Panc1 (cell line): ENCODE measurements around the gene SLC6A13. TPM values are rescaled to one million over a fixed set of nuclear protein-coding genes. Genes with fewer than 3 reads are reported as not detected.

Experiments
- ATAC-seq: fragments of 200-7000 bp; cut with Tn5 transposase; 2 replicates; pipeline ENCODE4 v1.9.1; 2020; ENCODE audit warnings: mild to moderate bottlenecking, moderate library complexity
- BruUV-seq: library from RNA; stranded (reverse); fragments of 400-500 nt; replicated peaks from 2 replicates; lab custom pipeline; 2021; lab: Mats Ljungman, UMichigan
- CTCF ChIA-PET: fragments of 300-600 bp; sonication (Branson Sonifier 250); formaldehyde crosslinking; loops from one replicate; lab custom pipeline; 2022; ENCODE audit warnings: antibody characterized with exemption; lab: Charles Lee
- POLR2A ChIA-PET: fragments of 300-600 bp; sonication (Branson Sonifier 250); formaldehyde crosslinking; loops from one replicate; lab custom pipeline; 2022; ENCODE audit warnings: antibody characterized with exemption; lab: Charles Lee
- DNase-seq: peaks from one replicate; pipeline ENCODE4 v3.0.0-alpha.2; 2010; ENCODE audit warnings: low read depth, low spot score
- H3K27ac ChIP-seq: 2 replicates; pipeline ENCODE4 v1.5.1; 2011; ENCODE audit warnings: mild to moderate bottlenecking, low read length, inconsistent platforms
- H3K27me3 ChIP-seq: fragments of 200-500 bp; sonication (Bioruptor generic); 2 replicates; pipeline ENCODE4 v1.6.0; 2014; ENCODE audit warnings: low read length, inconsistent platforms; ENCODE audit not compliant: control insufficient read depth, insufficient read depth
- H3K36me3 ChIP-seq: fragments of 200-500 bp; sonication (Bioruptor generic); 2 replicates; pipeline ENCODE4 v1.5.1; 2014; ENCODE audit warnings: inconsistent platforms, mild to moderate bottlenecking, low read length, moderate library complexity; ENCODE audit not compliant: control insufficient read depth, insufficient read depth
- H3K4me1 ChIP-seq: 2 replicates; pipeline ENCODE4 v1.5.1; 2011; ENCODE audit warnings: inconsistent platforms, mild to moderate bottlenecking, low read length, moderate library complexity; ENCODE audit not compliant: control insufficient read depth, insufficient read depth
- H3K4me3 ChIP-seq, 2 experiments: 2 replicates each; pipeline ENCODE4 v1.5.1; 2011 to 2012; ENCODE audit warnings: low read depth in 2 of 2, low read length in 2 of 2, mild to moderate bottlenecking in 2 of 2, inconsistent platforms in 1 of 2, moderate library complexity in 1 of 2
- H3K9me3 ChIP-seq: fragments of 200-500 bp; sonication (Bioruptor generic); 2 replicates; pipeline ENCODE4 v1.5.1; 2014; ENCODE audit warnings: low read depth, mild to moderate bottlenecking, inconsistent platforms, low read length, moderate library complexity; ENCODE audit not compliant: control insufficient read depth, insufficient read depth
- CTCF ChIP-seq: fragments of 450-650 bp; IDR thresholded peaks from 2 replicates; pipeline ENCODE4 v1.5.1; 2017; ENCODE audit warnings: mild to moderate bottlenecking
- POLR2AphosphoS5 ChIP-seq: IDR thresholded peaks from 2 replicates; pipeline ENCODE4 v1.6.1; 2012; ENCODE audit warnings: mild to moderate bottlenecking, low read depth, low read length, moderate library complexity
- REST ChIP-seq, 2 experiments: IDR thresholded peaks; 2 replicates each; pipeline ENCODE4 v1.6.1; 2011 to 2012; ENCODE audit warnings: low read depth in 2 of 2, control low read depth in 1 of 2, low read length in 1 of 2, mild to moderate bottlenecking in 1 of 2, moderate library complexity in 1 of 2; ENCODE audit not compliant: insufficient read depth in 1 of 2
- SIN3A ChIP-seq: IDR thresholded peaks from 2 replicates; pipeline ENCODE4 v1.6.1; 2012; ENCODE audit warnings: low read depth, mild to moderate bottlenecking, low read length, moderate library complexity, borderline replicate concordance; ENCODE audit not compliant: insufficient read depth
- TCF7L2 ChIP-seq: IDR thresholded peaks from 2 replicates; pipeline ENCODE4 v1.6.1; 2011; ENCODE audit warnings: mild to moderate bottlenecking, low read depth, low read length, inconsistent platforms
- in situ Hi-C: cut with HindIII; loops from 2 replicates; pipeline ENCODE4 v1.10.0; 2016; ENCODE audit warnings: low sequenced_read_pairs, low pct_unique_long_range_greater_than_20kb
- intact Hi-C: fragments of 100-400 bp; cut with micrococcal nuclease; formaldehyde crosslinking; loops from one replicate; pipeline ENCODE4 v1.10.0; 2022; ENCODE audit not compliant: unreplicated experiment
- total RNA-seq: library from RNA; stranded (reverse); gene quantifications from one replicate; pipeline ENCODE4 v1.2.1, GENCODE V29; 2021; ENCODE audit not compliant: unreplicated experiment

Gene SLC6A13
- total RNA-seq, 1 experiment from 2014 or later, result 0.57 TPM

GRCh38 chr12:212715-213526 is 49.7 kb downstream of the SLC6A13 start:
- in situ Hi-C loops, result no loop called here
- ATAC-seq (0 out of 2 replicates have a peak, but pooled peaks have one; percentile 47), DNase-seq (no peak)
- H3K4me1 ChIP-seq, result peaks cover 7% of the 10 kb centered on the region
- H3K36me3 ChIP-seq, result no peaks in the 10 kb centered on the region
- H3K4me3 ChIP-seq, result no peak overlapping the region
- no peak overlapping the region for H3K27ac ChIP-seq
- intact Hi-C loops, result no loop called here
- H3K27me3 ChIP-seq, result no peaks in the 10 kb centered on the region
- H3K9me3 ChIP-seq, result no peaks in the 10 kb centered on the region
- POLR2A ChIA-PET, result no interaction called here
- TF ChIP-seq TCF7L2 (no peak), CTCF (no peak), POLR2AphosphoS5 (no peak), REST (IDR thresholded peaks at IDR 0.05; ENCODE audit: insufficient read depth in 1 of 2, low read depth in 2 of 2, low read length in 1 of 2) (no peak)
- CTCF ChIA-PET, result no interaction called here
- BruUV-seq, result no TSS peak

- H3K27me3 ChIP-seq, result no peaks in the 10 kb centered on the region
- ATAC-seq (no peak), DNase-seq (no peak)
- no TSS peak for BruUV-seq
- H3K36me3 ChIP-seq, result no peaks in the 10 kb centered on the region
- H3K27ac ChIP-seq, result no peak overlapping the region
- no peak overlapping the region for H3K4me3 ChIP-seq
- H3K9me3 ChIP-seq, result no peaks in the 10 kb centered on the region
- CTCF ChIA-PET, result no interaction called here
- intact Hi-C loops, result no loop called here
- in situ Hi-C loops, result no loop called here
- TF ChIP-seq POLR2AphosphoS5 (no peak), REST (IDR thresholded peaks at IDR 0.05; ENCODE audit: insufficient read depth in 1 of 2, low read depth in 2 of 2, low read length in 1 of 2) (no peak), CTCF (no peak), SIN3A (no peak), TCF7L2 (no peak)
- POLR2A ChIA-PET, result no interaction called here
- H3K4me1 ChIP-seq, result peaks cover 7% of the 10 kb centered on the region
Observed at GRCh38 chr12:212415-212714, 50.3 kb downstream of the SLC6A13 start.
